ENCODE results near the gene ITSN1. TPM values are rescaled to one million over a fixed set of nuclear protein-coding genes. Genes with fewer than 3 reads are reported as not detected.
"Not testable (repeated sequence)": the region's sequence is repeated elsewhere in the genome, so short reads cannot be mapped to it uniquely, and the experiment has no call there.

The ITSN1 gene
- total RNA-seq, 1 donor from 2014 or later = 132 TPM

- DNase-seq (ENCODE audit: low read depth) = no peak
Measured at GRCh38 chr21:33860332-33860879, 218.1 kb downstream of the ITSN1 start.

GRCh38 chr21:33861125-33861524 is 218.8 kb downstream of the ITSN1 start:
- no peak for DNase-seq (ENCODE audit: low read depth)

GRCh38 chr21:33863191-33863590 is 220.9 kb downstream of the ITSN1 start:
- DNase-seq (ENCODE audit: low read depth) = not testable (repeated sequence)

GRCh38 chr21:33864150-33864549 is 221.8 kb downstream of the ITSN1 start:
- DNase-seq (ENCODE audit: low read depth) = no peak

- DNase-seq (ENCODE audit: low read depth) = no peak
Measured at GRCh38 chr21:33865176-33865575, 222.9 kb downstream of the ITSN1 start.

- no peak for DNase-seq (ENCODE audit: low read depth)
Measured at GRCh38 chr21:33865996-33866575, 223.8 kb downstream of the ITSN1 start.

- no peak for DNase-seq (ENCODE audit: low read depth)
Measured at GRCh38 chr21:33866826-33867225, 224.5 kb downstream of the ITSN1 start.

GRCh38 chr21:33867868-33868267 is 225.6 kb downstream of the ITSN1 start:
- DNase-seq (ENCODE audit: low read depth) = not testable (repeated sequence)

GRCh38 chr21:33869873-33870272 is 227.6 kb downstream of the ITSN1 start:
- DNase-seq (ENCODE audit: low read depth) = no peak

GRCh38 chr21:33870768-33871167 is 228.5 kb downstream of the ITSN1 start:
- DNase-seq (ENCODE audit: low read depth) = no peak

GRCh38 chr21:33871171-33871570 is 228.9 kb downstream of the ITSN1 start:
- DNase-seq (ENCODE audit: low read depth) = no peak

- DNase-seq (ENCODE audit: low read depth) = no peak
Measured at GRCh38 chr21:33872881-33873515, 230.7 kb downstream of the ITSN1 start.

- no peak for DNase-seq (ENCODE audit: low read depth)
Measured at GRCh38 chr21:33874161-33874560, 231.9 kb downstream of the ITSN1 start.

GRCh38 chr21:33875026-33875695 is 232.9 kb downstream of the ITSN1 start:
- DNase-seq (ENCODE audit: low read depth) = no peak

- DNase-seq (ENCODE audit: low read depth) = no peak
Measured at GRCh38 chr21:33878824-33879223, 236.5 kb downstream of the ITSN1 start.

- DNase-seq (ENCODE audit: low read depth) = no peak
Measured at GRCh38 chr21:33880626-33881025, 238.3 kb downstream of the ITSN1 start.

GRCh38 chr21:33881689-33882440 is 239.6 kb downstream of the ITSN1 start:
- DNase-seq (ENCODE audit: low read depth) = no peak

- no peak for DNase-seq (ENCODE audit: low read depth)
Measured at GRCh38 chr21:33883118-33883517, 240.8 kb downstream of the ITSN1 start.

- no peak for DNase-seq (ENCODE audit: low read depth)
Measured at GRCh38 chr21:33884376-33885171, 242.3 kb downstream of the ITSN1 start.

- no peak for DNase-seq (ENCODE audit: low read depth)
Measured at GRCh38 chr21:33885172-33885514, 242.8 kb downstream of the ITSN1 start.

GRCh38 chr21:33886321-33886720 is 244.0 kb downstream of the ITSN1 start:
- DNase-seq (ENCODE audit: low read depth) = peak; percentile 55

- no peak for DNase-seq (ENCODE audit: low read depth)
Measured at GRCh38 chr21:33890187-33890586, 247.9 kb downstream of the ITSN1 start.
